Measurements from ENCODE around the gene HAGH.

DNA sequence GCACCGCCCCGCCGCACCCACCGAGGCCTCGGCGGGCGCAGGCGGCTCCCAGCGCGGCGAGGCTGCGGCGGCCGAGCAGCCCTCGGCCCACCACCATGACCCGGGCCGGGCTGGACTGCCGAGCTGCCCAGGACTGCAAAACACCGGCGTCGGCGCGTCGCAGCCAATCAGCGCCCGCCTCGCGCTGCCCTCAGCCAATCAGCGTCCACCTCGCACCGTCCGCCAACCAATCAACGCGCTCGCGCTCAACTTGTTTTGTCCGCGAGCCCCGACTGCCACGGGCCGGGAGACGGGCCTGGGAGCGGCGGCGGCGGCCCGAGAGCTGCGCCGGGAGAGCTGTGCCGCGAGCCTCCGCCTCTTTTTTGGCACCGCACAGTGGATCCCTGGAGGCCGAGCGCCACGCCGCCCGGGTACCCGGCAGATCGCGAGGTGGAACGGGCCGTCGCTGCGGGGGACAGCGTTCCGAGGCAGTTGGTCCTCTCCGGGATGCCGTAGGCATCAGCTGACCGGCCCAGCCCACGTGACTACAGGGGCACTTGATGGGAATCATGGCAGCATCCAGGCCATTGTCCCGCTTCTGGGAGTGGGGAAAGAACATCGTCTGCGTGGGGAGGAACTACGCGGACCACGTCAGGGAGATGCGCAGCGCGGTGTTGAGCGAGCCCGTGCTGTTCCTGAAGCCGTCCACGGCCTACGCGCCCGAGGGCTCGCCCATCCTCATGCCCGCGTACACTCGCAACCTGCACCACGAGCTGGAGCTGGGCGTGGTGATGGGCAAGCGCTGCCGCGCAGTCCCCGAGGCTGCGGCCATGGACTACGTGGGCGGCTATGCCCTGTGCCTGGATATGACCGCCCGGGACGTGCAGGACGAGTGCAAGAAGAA, at the start of gene HAGH, which contains the start of gene FAHD1:
- peak; percentile 71; the same call in 1 of the 2 replicates for TF ChIP-seq POLR2A (IDR thresholded peaks at IDR 0.05; ENCODE audit: low read depth, low read length)
- peak; percentile 77 for TF ChIP-seq POLR2AphosphoS5 (IDR thresholded peaks at IDR 0.05; ENCODE audit: low read depth, low read length)
